Neuronal stem cell (in vitro differentiated cells): ENCODE data around the gene CACHD1.

ENCODE experiments used
- DNase-seq: peaks from one replicate; pipeline ENCODE4 v3.0.0-alpha.2; 2013; ENCODE audit warnings: low spot score
- H2AFZ ChIP-seq: one replicate; pipeline ENCODE4 v1.6.1; 2013; ENCODE audit warnings: mild to moderate bottlenecking, low read length, inconsistent platforms
- H2AK5ac ChIP-seq: 2 replicates; pipeline ENCODE4 v1.6.1; 2013; ENCODE audit warnings: low read depth, mild to moderate bottlenecking, inconsistent platforms, low read length, moderate library complexity, mixed read lengths
- H2BK120ac ChIP-seq: 2 replicates; pipeline ENCODE4 v1.6.1; 2013; ENCODE audit warnings: low read depth, mild to moderate bottlenecking, inconsistent platforms, low read length, moderate library complexity, mixed read lengths
- H2BK12ac ChIP-seq: one replicate; pipeline ENCODE4 v1.6.1; 2013; ENCODE audit warnings: low read length, inconsistent platforms
- H2BK15ac ChIP-seq: 2 replicates; pipeline ENCODE4 v1.6.1; 2013; ENCODE audit warnings: mild to moderate bottlenecking, low read length, inconsistent platforms, mixed read lengths
- H2BK5ac ChIP-seq: one replicate; pipeline ENCODE4 v1.6.1; 2013; ENCODE audit warnings: inconsistent platforms, mild to moderate bottlenecking, low read length, moderate library complexity
- H3K14ac ChIP-seq: one replicate; pipeline ENCODE4 v1.6.1; 2013; ENCODE audit warnings: low read length, inconsistent platforms
- H3K18ac ChIP-seq: 2 replicates; pipeline ENCODE4 v1.6.1; 2013; ENCODE audit warnings: low read length, inconsistent platforms
- H3K23ac ChIP-seq: 2 replicates; pipeline ENCODE4 v1.6.1; 2013; ENCODE audit warnings: low read depth, mild to moderate bottlenecking, mixed read lengths, low read length, inconsistent platforms; ENCODE audit not compliant: poor library complexity
- H3K27ac ChIP-seq: replicated peaks from 3 replicates; pipeline ENCODE4 v1.5.1; 2013; ENCODE audit warnings: low read length, inconsistent platforms
- H3K27me3 ChIP-seq, 3 experiments: 2 replicates each; pipeline ENCODE4 v1.6.1; 2013; ENCODE audit warnings: low read length in 3 of 3, mild to moderate bottlenecking in 2 of 3, inconsistent platforms in 1 of 3, low read depth in 1 of 3, mixed read lengths in 1 of 3, moderate library complexity in 1 of 3; ENCODE audit not compliant: control insufficient read depth in 3 of 3, insufficient read depth in 3 of 3
- H3K36me3 ChIP-seq, 2 donors: replicated peaks in 1 of 2; 2 replicates each; pipeline ENCODE4 v1.6.1; 2013; ENCODE audit warnings: low read length in 2 of 2; ENCODE audit not compliant: control insufficient read depth in 2 of 2, insufficient read depth in 2 of 2
- H3K4ac ChIP-seq: 2 replicates; pipeline ENCODE4 v1.6.1; 2013; ENCODE audit warnings: inconsistent platforms, mild to moderate bottlenecking, low read length, moderate library complexity
- H3K4me1 ChIP-seq, 2 donors: 1 replicate in 1 of 2; 2 replicates in 1 of 2; pipeline ENCODE4 v1.6.1; 2013; ENCODE audit warnings: low read length in 2 of 2, low read depth in 1 of 2; ENCODE audit not compliant: control insufficient read depth in 2 of 2, insufficient read depth in 1 of 2
- H3K4me2 ChIP-seq: one replicate; pipeline ENCODE4 v1.6.1; 2013; ENCODE audit warnings: mild to moderate bottlenecking, low read length, inconsistent platforms; ENCODE audit not compliant: insufficient read depth, poor library complexity, severe bottlenecking
- H3K4me3 ChIP-seq, 2 donors: 2 replicates each; pipeline ENCODE4 v1.5.1; 2013; ENCODE audit warnings: low read length in 2 of 2, mild to moderate bottlenecking in 2 of 2, inconsistent platforms in 1 of 2, moderate library complexity in 1 of 2
- H3K79me1 ChIP-seq: one replicate; pipeline ENCODE4 v1.6.1; 2013; ENCODE audit warnings: low read depth, mild to moderate bottlenecking, inconsistent platforms, low read length, moderate library complexity
- H3K9ac ChIP-seq: one replicate; pipeline ENCODE4 v1.6.1; 2013; ENCODE audit warnings: mild to moderate bottlenecking, low read depth, low read length, inconsistent platforms; ENCODE audit not compliant: poor library complexity
- H3K9me3 ChIP-seq, 2 donors: replicated peaks in 1 of 2; 2 replicates each; pipeline versions ENCODE3 to v1.6.1; 2013; ENCODE audit warnings: low read length in 2 of 2, mild to moderate bottlenecking in 2 of 2, inconsistent platforms in 1 of 2, low read depth in 1 of 2, mixed read lengths in 1 of 2, moderate library complexity in 1 of 2; ENCODE audit not compliant: control insufficient read depth in 2 of 2, insufficient read depth in 1 of 2
- H4K8ac ChIP-seq: one replicate; pipeline ENCODE4 v1.6.1; 2013; ENCODE audit warnings: low read depth, mild to moderate bottlenecking, inconsistent platforms, low read length, moderate library complexity
- H4K91ac ChIP-seq: one replicate; pipeline ENCODE4 v1.6.1; 2013; ENCODE audit warnings: low read length, low read depth, mild to moderate bottlenecking, inconsistent platforms; ENCODE audit not compliant: poor library complexity
- WGBS, 2 donors: extraction: QIAGEN DNeasy Blood & Tissue Kit; methylation state at CpG; one replicate each; pipeline ENCODE4 v1.1.7; 2013; ENCODE audit warnings: missing lambda C conversion rate in 2 of 2, mixed read lengths in 1 of 2; ENCODE audit not compliant: insufficient read length in 2 of 2, insufficient replicate concordance in 1 of 2; ENCODE audit errors: extremely low coverage in 2 of 2; 5-methylcytosine and 5-hydroxymethylcytosine counted together

The CACHD1 gene

DNA sequence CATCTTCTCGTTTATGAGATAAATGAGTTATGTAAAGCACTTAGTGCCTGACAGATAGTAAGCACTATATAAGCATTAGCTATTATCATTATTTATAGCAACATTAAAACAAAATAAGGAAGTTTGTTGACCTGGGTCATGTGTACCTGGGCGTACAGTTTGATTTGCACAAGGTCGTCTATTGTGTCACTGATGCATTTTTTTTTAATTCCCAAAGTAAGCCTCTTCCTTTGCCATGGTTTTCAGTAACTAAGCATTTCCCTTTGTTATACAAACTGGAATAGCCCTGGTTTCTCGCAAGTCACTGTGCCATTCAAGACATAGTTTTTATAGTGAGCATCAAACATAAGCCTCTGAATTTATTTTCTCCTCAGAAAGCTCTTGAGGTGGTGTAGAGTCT is 72.2 kb downstream of the CACHD1 start:
- Histone ChIP-seq H3K36me3 (no peaks in the 10 kb centered on the region), H3K79me1 (no peaks in the 10 kb centered on the region), H2BK5ac (no peak overlapping the region), H3K9ac (no peak overlapping the region), H3K4me1 (peaks cover 15 to 69% of the 10 kb centered on the region in 2 donors), H3K18ac (no peak overlapping the region), H3K27me3 (no peaks in the 10 kb centered on the region), H4K91ac (no peak overlapping the region), H2AK5ac (no peak overlapping the region), H3K9me3 (no peaks in the 10 kb centered on the region), H2BK15ac (no peak overlapping the region), H3K4me3 (no peak overlapping the region), H3K4ac (no peak overlapping the region), H3K14ac (no peak overlapping the region), H3K4me2 (no peak overlapping the region), H2AFZ (no peak overlapping the region), H4K8ac (no peak overlapping the region), H3K23ac (no peak overlapping the region), H3K27ac (no peak overlapping the region), H2BK120ac (no peak overlapping the region), H2BK12ac (no peak overlapping the region)
- DNase-seq: no peak
- no CpG with 5 or more reads among the region's 4 CpGs for WGBS, 2 donors

DNA sequence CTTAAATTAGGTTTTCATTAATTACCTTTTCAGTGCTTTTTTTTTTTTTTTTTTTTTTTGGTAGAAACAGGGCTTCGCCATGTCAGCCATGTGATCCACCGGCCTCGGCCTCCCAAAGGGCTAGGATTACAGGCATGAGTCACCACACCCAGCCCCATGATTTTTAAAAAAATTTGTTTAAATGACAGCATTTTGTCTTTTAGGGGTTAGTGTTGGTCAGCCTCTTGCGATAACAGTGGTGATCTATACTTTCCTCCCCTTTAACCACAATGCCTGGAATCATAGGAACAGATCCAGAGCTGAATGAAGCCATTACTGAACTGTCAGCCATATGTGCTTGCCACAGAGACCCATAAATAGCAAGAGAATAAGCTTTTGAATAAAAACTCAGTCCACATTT is 73.9 kb downstream of the CACHD1 start:
- H3K14ac ChIP-seq: no peak overlapping the region
- no peaks in the 10 kb centered on the region for H3K27me3 ChIP-seq
- no peak overlapping the region for H3K27ac ChIP-seq
- no peaks in the 10 kb centered on the region for H3K79me1 ChIP-seq
- H2BK5ac ChIP-seq: no peak overlapping the region
- no peak overlapping the region for H3K18ac ChIP-seq
- H3K9ac ChIP-seq: no peak overlapping the region
- H2AFZ ChIP-seq: no peak overlapping the region
- no peak overlapping the region for H3K4me2 ChIP-seq
- H3K36me3 ChIP-seq: no peaks in the 10 kb centered on the region
- H3K9me3 ChIP-seq: no peaks in the 10 kb centered on the region
- WGBS, 2 donors: no CpG with 5 or more reads among the region's 4 CpGs
- H2BK120ac ChIP-seq: no peak overlapping the region
- DNase-seq: no peak
- H2BK12ac ChIP-seq: no peak overlapping the region
- H4K91ac ChIP-seq: no peak overlapping the region
- no peak overlapping the region for H3K4ac ChIP-seq
- no peak overlapping the region for H2BK15ac ChIP-seq
- peaks cover 15 to 53% of the 10 kb centered on the region in 2 donors for H3K4me1 ChIP-seq
- no peak overlapping the region for H3K4me3 ChIP-seq
- H3K23ac ChIP-seq: no peak overlapping the region
- no peak overlapping the region for H2AK5ac ChIP-seq
- H4K8ac ChIP-seq: no peak overlapping the region

DNA sequence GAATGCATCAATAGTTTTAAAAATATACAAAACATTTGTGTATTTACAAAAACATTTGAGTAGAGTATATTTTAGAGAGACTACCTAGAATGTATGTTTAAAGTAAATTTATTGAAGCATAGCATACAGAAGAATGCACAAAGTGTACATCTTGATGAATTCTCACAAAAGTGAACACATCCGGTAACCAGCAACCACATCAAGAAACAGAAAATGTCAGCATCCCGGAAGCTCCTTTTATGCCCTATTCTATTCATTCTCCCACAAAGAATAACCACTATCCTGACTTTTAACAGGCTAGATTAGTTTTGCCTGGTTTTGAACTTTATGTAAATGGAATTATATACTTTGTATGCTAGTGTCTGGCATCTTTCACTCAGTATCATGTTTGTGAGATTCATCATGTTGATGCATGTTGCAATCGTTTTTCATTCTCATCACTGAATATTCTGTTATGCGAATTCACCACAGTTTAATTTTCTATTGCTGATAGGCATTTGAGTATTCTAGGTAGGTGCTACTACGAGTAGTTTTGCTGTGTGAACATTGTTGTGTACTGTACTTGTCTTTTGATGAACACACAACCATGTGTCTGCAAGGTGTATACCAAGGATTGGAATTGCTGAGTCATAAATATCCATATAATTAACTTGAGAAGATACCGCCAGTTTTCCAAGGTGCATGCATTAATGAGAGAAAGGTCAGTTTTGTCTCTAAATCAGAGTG is 75.4 kb downstream of the CACHD1 start:
- H3K4me2 ChIP-seq: no peak overlapping the region
- no peak for DNase-seq
- no peak overlapping the region for H2AFZ ChIP-seq
- no peak overlapping the region for H3K9ac ChIP-seq
- H3K79me1 ChIP-seq: no peaks in the 10 kb centered on the region
- no peak overlapping the region for H3K4me3 ChIP-seq
- no peaks in the 10 kb centered on the region for H3K9me3 ChIP-seq
- WGBS, 2 donors: no CpG with 5 or more reads among the region's 6 CpGs
- H4K8ac ChIP-seq: no peak overlapping the region
- no peak overlapping the region for H3K27ac ChIP-seq
- no peak overlapping the region for H2AK5ac ChIP-seq
- no peak overlapping the region for H2BK5ac ChIP-seq
- no peak overlapping the region for H2BK15ac ChIP-seq
- no peak overlapping the region for H3K4ac ChIP-seq
- no peak overlapping the region for H3K14ac ChIP-seq
- no peak overlapping the region for H3K23ac ChIP-seq
- H4K91ac ChIP-seq: no peak overlapping the region
- H3K18ac ChIP-seq: no peak overlapping the region
- H3K27me3 ChIP-seq: no peaks in the 10 kb centered on the region
- peaks cover 12 to 38% of the 10 kb centered on the region in 2 donors for H3K4me1 ChIP-seq
- H2BK12ac ChIP-seq: no peak overlapping the region
- H3K36me3 ChIP-seq: no peaks in the 10 kb centered on the region
- no peak overlapping the region for H2BK120ac ChIP-seq

DNA sequence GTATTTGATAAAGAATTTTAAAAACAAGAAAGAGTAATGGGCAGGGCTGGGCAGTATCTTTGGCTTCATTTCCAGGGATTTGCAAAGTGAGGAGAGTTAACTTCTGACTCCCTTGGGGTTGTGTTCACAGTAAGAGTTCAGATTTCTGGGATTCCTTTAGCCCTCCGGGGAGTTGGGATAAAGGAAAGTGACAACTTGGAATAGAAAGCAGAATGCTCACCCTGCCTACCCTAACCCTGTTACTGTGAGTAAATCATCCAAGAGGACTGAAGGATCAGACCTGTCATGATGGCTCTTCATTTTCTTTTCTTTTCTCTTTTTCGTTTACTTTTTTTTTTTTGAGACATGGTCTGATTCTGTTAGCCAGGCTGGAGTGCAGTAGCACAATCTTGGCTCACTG is 76.1 kb downstream of the CACHD1 start:
- Histone ChIP-seq H3K27me3 (no peaks in the 10 kb centered on the region), H4K91ac (no peak overlapping the region), H3K27ac (peak overlapping the region; percentile 33), H2BK5ac (no peak overlapping the region), H3K4me1 (peaks cover 8 to 37% of the 10 kb centered on the region in 2 donors), H2AFZ (no peak overlapping the region), H4K8ac (no peak overlapping the region), H3K4me3 (no peak overlapping the region), H3K79me1 (no peaks in the 10 kb centered on the region), H3K4ac (no peak overlapping the region), H2BK12ac (no peak overlapping the region), H3K18ac (no peak overlapping the region), H3K4me2 (no peak overlapping the region), H2BK120ac (no peak overlapping the region), H3K9ac (no peak overlapping the region), H3K36me3 (no peaks in the 10 kb centered on the region), H3K9me3 (no peaks in the 10 kb centered on the region), H2AK5ac (no peak overlapping the region), H3K23ac (no peak overlapping the region), H2BK15ac (no peak overlapping the region), H3K14ac (no peak overlapping the region)
- no CpG with 5 or more reads among the region's 2 CpGs for WGBS, 2 donors
- DNase-seq: peak; percentile 9
